Measurements from ENCODE around the gene LRRC75A. TPM values are rescaled to one million over a fixed set of nuclear protein-coding genes. Genes with fewer than 3 reads are reported as not detected.
"Not testable (repeated sequence)": the region's sequence is repeated elsewhere in the genome, so short reads cannot be mapped to it uniquely, and the experiment has no call there.

Gene LRRC75A
- total RNA-seq, 4 donors from 2014 or later = 4.0 to 16.7 (median 7.8) TPM

GRCh38 chr17:16459855-16460550, 32.0 kb downstream of the LRRC75A start:
- H3K4me3 ChIP-seq (replicated peaks in 1 of 3) = no peak overlapping the region
- H3K9me3 ChIP-seq = no peaks in the 10 kb centered on the region
- H3K4me1 ChIP-seq = peaks cover 18% of the 10 kb centered on the region in 2 donors
- no peaks in the 10 kb centered on the region for H3K36me3 ChIP-seq
- no peak overlapping the region for H3K27ac ChIP-seq
- TF ChIP-seq POLR2A (IDR thresholded peaks at IDR 0.05) (no peak), CTCF (IDR thresholded peaks at IDR 0.05) (no peak)
- intact Hi-C loops (cut with DNase I) = no loop called here
- no peak for DNase-seq
- WGBS, 2 donors = 85 to 88% methylated on average over 5 of the region's 5 CpGs
- no peaks in the 10 kb centered on the region for H3K27me3 ChIP-seq

GRCh38 chr17:16459271-16459670, 32.7 kb downstream of the LRRC75A start:
- H3K36me3 ChIP-seq = no peaks in the 10 kb centered on the region
- intact Hi-C loops (cut with DNase I) = no loop called here
- no peaks in the 10 kb centered on the region for H3K27me3 ChIP-seq
- no peak overlapping the region for H3K27ac ChIP-seq
- peaks cover 10 to 11% of the 10 kb centered on the region in 2 donors for H3K4me1 ChIP-seq
- H3K9me3 ChIP-seq = no peaks in the 10 kb centered on the region
- WGBS, 2 donors = 82 to 88% methylated on average over 11 of the region's 11 CpGs
- DNase-seq = no peak
- no peak for TF ChIP-seq CTCF (IDR thresholded peaks at IDR 0.05)
- no peak for TF ChIP-seq POLR2A (IDR thresholded peaks at IDR 0.05)
- no peak overlapping the region for H3K4me3 ChIP-seq (replicated peaks in 1 of 3)

DNA sequence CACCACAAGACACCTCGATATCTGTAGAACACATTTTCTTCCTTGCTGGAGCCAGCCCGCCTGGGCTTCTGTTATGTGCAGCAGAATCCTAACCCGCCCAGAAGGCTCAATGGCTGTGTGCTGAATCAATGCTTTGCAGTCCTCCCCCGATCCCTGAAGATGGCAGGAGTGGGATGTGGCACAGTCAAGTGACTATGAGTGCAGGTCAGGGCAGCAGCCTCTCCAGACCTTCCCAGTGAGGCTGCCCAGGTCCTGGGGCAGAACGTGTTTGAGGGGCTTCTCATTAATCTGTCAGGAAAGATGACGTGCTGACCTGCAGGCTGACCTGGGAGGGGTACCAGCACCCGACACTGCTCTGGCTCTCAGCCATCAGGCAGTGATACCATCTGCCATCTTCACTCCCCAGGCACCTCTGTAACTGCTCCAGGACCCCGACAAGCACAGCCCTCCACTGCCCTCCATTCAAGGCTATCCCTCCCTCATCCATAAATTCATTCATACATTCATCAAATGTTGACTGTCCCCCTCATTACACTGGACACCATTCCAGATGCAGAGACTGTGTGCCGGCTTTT, 35.2 kb downstream of the LRRC75A start:
- Histone ChIP-seq H3K27me3 (no peaks in the 10 kb centered on the region), H3K9me3 (no peaks in the 10 kb centered on the region), H3K4me3 (replicated peaks in 1 of 3) (no peak overlapping the region), H3K4me1 (no peaks in the 10 kb centered on the region), H3K27ac (no peak overlapping the region), H3K36me3 (no peaks in the 10 kb centered on the region)
- DNase-seq = no peak
- intact Hi-C loops (cut with DNase I) = no loop called here
- TF ChIP-seq POLR2A (IDR thresholded peaks at IDR 0.05) = no peak
- TF ChIP-seq CTCF (IDR thresholded peaks at IDR 0.05) = no peak
- WGBS, 2 donors = 88 to 97% methylated on average over 8 to 9 of the region's 9 CpGs

GRCh38 chr17:16455997-16456741, 35.8 kb downstream of the LRRC75A start:
- Histone ChIP-seq H3K4me1 (no peaks in the 10 kb centered on the region), H3K27me3 (no peaks in the 10 kb centered on the region), H3K36me3 (no peaks in the 10 kb centered on the region), H3K27ac (no peak overlapping the region), H3K4me3 (replicated peaks in 1 of 3) (no peak overlapping the region), H3K9me3 (no peaks in the 10 kb centered on the region)
- TF ChIP-seq POLR2A (IDR thresholded peaks at IDR 0.05) (no peak), CTCF (IDR thresholded peaks at IDR 0.05) (no peak)
- DNase-seq = no peak
- WGBS, 2 donors = 80 to 85% methylated on average over 5 of the region's 5 CpGs
- intact Hi-C loops (cut with DNase I) = no loop called here

DNA sequence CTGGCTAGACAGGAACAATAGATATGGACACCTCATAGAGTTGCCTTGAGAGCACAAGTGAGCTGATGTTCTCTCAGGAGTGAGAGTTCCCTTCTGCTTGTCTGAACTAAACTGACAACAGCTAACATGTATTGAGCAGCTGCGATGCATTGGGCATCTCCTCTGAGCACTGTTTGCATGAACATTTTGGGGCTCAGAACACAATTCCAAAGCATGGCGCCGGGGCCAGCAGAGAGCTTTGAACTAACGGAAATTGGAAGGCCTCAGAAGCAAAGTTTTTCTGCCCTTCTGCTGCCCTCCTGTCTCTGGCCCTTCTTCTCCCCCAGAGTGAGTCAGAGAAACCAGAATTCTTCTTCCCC, 38.5 kb downstream of the LRRC75A start:
- no peak overlapping the region for H3K4me3 ChIP-seq (replicated peaks in 1 of 3)
- intact Hi-C loops (cut with DNase I) = loop anchor here (2.0 kb wide), 1 partner anchor 67 kb away; no protein-coding TSS in a partner anchor
- WGBS, 2 donors = 86 to 96% methylated on average over 4 of the region's 4 CpGs
- no peak for DNase-seq
- no peaks in the 10 kb centered on the region for H3K36me3 ChIP-seq
- H3K27me3 ChIP-seq = no peaks in the 10 kb centered on the region
- H3K4me1 ChIP-seq = no peaks in the 10 kb centered on the region
- H3K27ac ChIP-seq = no peak overlapping the region
- no peaks in the 10 kb centered on the region for H3K9me3 ChIP-seq
- TF ChIP-seq CTCF (IDR thresholded peaks at IDR 0.05) (no peak), POLR2A (IDR thresholded peaks at IDR 0.05) (no peak)

DNA sequence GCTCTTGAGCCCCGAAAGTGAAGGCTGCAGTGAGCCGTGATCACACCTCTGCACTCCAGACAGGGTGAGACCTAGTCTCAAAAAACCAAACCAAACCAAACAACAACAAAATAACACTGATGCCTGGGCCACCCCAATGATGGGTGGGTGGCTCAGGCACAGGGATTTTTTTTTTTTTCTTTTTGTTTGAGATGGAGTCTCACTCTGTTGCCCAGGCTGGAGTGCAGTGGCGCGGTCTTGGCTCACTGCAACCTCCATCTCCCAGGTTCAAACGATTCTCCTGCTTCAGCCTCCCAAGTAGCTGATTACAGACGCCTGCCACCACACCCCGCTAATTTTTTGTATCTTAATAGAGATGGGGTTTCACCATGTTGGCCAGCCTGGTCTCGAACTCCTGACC, 39.7 kb downstream of the LRRC75A start:
- not testable (repeated sequence) for H3K36me3 ChIP-seq; H3K4me1 ChIP-seq; H3K4me3 ChIP-seq (replicated peaks in 1 of 3); DNase-seq; H3K27ac ChIP-seq; H3K27me3 ChIP-seq; H3K9me3 ChIP-seq
- intact Hi-C loops (cut with DNase I) = loop anchor here (2.0 kb wide), 1 partner anchor 69 kb away; no protein-coding TSS in a partner anchor
- 88 to 89% methylated on average over 8 of the region's 8 CpGs for WGBS, 2 donors

Measured in thyroid gland (tissue), 4 donors.